Liver (tissue), 9 donors: ENCODE data around the gene TNP2. TPM values are rescaled to one million over a fixed set of nuclear protein-coding genes. Genes with fewer than 3 reads are reported as not detected.

Experiments
- DNase-seq: peaks from one replicate; pipeline ENCODE4 v3.0.0-alpha.2; 2017; ENCODE audit warnings: low spot score
- H3K27ac ChIP-seq, 2 donors: one replicate each; pipeline ENCODE4 v1.7.0; 2013; ENCODE audit warnings: inconsistent platforms in 2 of 2, low read length in 2 of 2, control low read depth in 1 of 2, low read depth in 1 of 2, mild to moderate bottlenecking in 1 of 2
- H3K27me3 ChIP-seq, 4 donors: one replicate each; pipeline versions ENCODE4 v1.6.1 to v1.7.0; 2013; ENCODE audit warnings: low read length in 3 of 4, inconsistent platforms in 1 of 4, mild to moderate bottlenecking in 1 of 4, moderate library complexity in 1 of 4; ENCODE audit not compliant: control insufficient read depth in 4 of 4, insufficient read depth in 4 of 4
- H3K36me3 ChIP-seq, 4 donors: one replicate each; pipeline versions ENCODE4 v1.6.1 to v1.7.0; 2013; ENCODE audit warnings: low read length in 3 of 4, mild to moderate bottlenecking in 3 of 4, low read depth in 1 of 4, moderate library complexity in 1 of 4; ENCODE audit not compliant: control insufficient read depth in 4 of 4, insufficient read depth in 3 of 4
- H3K4me1 ChIP-seq, 4 donors: one replicate each; pipeline versions ENCODE4 v1.6.1 to v1.7.0; 2013; ENCODE audit warnings: low read length in 3 of 4, mild to moderate bottlenecking in 3 of 4, moderate library complexity in 1 of 4; ENCODE audit not compliant: control insufficient read depth in 4 of 4, insufficient read depth in 4 of 4
- H3K4me3 ChIP-seq, 3 donors: one replicate each; pipeline versions ENCODE4 v1.6.1 to v1.7.0; 2013; ENCODE audit warnings: low read length in 3 of 3, control low read depth in 1 of 3, low read depth in 1 of 3, mild to moderate bottlenecking in 1 of 3
- H3K9ac ChIP-seq, 2 donors: one replicate each; pipeline ENCODE4 v1.7.0; 2013; ENCODE audit warnings: low read length in 2 of 2, mild to moderate bottlenecking in 2 of 2, moderate library complexity in 2 of 2, control low read depth in 1 of 2, low read depth in 1 of 2
- H3K9me3 ChIP-seq, 4 donors: one replicate each; pipeline versions ENCODE4 v1.6.1 to v1.7.0; 2013; ENCODE audit warnings: low read length in 3 of 4; ENCODE audit not compliant: control insufficient read depth in 4 of 4
- EGR1 ChIP-seq, 2 donors: IDR thresholded peaks; 2 replicates each; pipeline ENCODE4 v1.6.1; 2016 to 2018; ENCODE audit warnings: antibody characterized with exemption in 2 of 2, low read depth in 2 of 2
- FOXA1 ChIP-seq: IDR thresholded peaks from 2 replicates; pipeline ENCODE4 v1.6.1; 2016; ENCODE audit warnings: antibody characterized with exemption
- FOXA2 ChIP-seq: IDR thresholded peaks from 2 replicates; pipeline ENCODE4 v1.6.1; 2016; ENCODE audit warnings: antibody characterized with exemption
- GABPA ChIP-seq, 2 donors: IDR thresholded peaks in 1 of 2; conservative IDR thresholded peaks in 1 of 2; 2 replicates each; pipeline ENCODE4 v1.6.1; 2016; ENCODE audit warnings: antibody characterized with exemption in 2 of 2, mild to moderate bottlenecking in 1 of 2, moderate library complexity in 1 of 2
- HNF4A ChIP-seq, 2 donors: conservative IDR thresholded peaks; 2 replicates each; pipeline ENCODE4 v1.6.1; 2016; ENCODE audit warnings: antibody characterized with exemption in 2 of 2, mild to moderate bottlenecking in 2 of 2
- HNF4G ChIP-seq: IDR thresholded peaks from 2 replicates; pipeline ENCODE4 v1.6.1; 2016; ENCODE audit warnings: antibody characterized with exemption
- JUND ChIP-seq, 2 donors: IDR thresholded peaks; 2 replicates each; pipeline ENCODE4 v1.6.1; 2016; ENCODE audit warnings: antibody characterized with exemption in 2 of 2
- NR2F2 ChIP-seq: IDR thresholded peaks from 2 replicates; pipeline ENCODE4 v1.6.1; 2016; ENCODE audit warnings: antibody characterized with exemption
- RAD21 ChIP-seq, 2 donors: IDR thresholded peaks; 2 replicates each; pipeline ENCODE4 v1.6.1; 2016; ENCODE audit warnings: antibody characterized with exemption in 2 of 2, mild to moderate bottlenecking in 2 of 2
- RXRA ChIP-seq, 2 donors: IDR thresholded peaks; 2 replicates each; pipeline ENCODE4 v1.6.1; 2017 to 2018; ENCODE audit warnings: antibody characterized with exemption in 2 of 2, mild to moderate bottlenecking in 1 of 2
- SP1 ChIP-seq: IDR thresholded peaks from 2 replicates; pipeline ENCODE4 v1.6.1; 2018; ENCODE audit warnings: antibody characterized with exemption, mild to moderate bottlenecking
- YY1 ChIP-seq: IDR thresholded peaks from 2 replicates; pipeline ENCODE4 v1.6.1; 2016; ENCODE audit warnings: antibody characterized with exemption, mild to moderate bottlenecking
- WGBS: extraction: QIAGEN DNeasy Blood & Tissue Kit; methylation state at CpG from one replicate; pipeline ENCODE4 v1.1.7; 2013; 5-methylcytosine and 5-hydroxymethylcytosine counted together
- polyA plus RNA-seq, 2 donors: library from polyadenylated mRNA; stranded (reverse) in 1 of 2; unstranded in 1 of 2; fragments of 200-250 nt in 1 of 2; fragments of >200 nt in 1 of 2; fragmentation: Nextera tagmentation in 1 of 2; extraction: Ambion mirVana in 1 of 2; gene quantifications; one replicate each; pipeline versions ENCODE4 v1.2.1 to v1.2.3, GENCODE V29; 2013 to 2015
- total RNA-seq, 2 donors: library from RNA; depleted of rRNA; stranded (reverse); fragments of >200 nt; gene quantifications; one replicate each; pipeline ENCODE4 v1.2.3, GENCODE V29; 2014
- TF ChIP-seq, protein P1 (sequence below): IDR thresholded peaks from 2 replicates; pipeline ENCODE4 v1.6.1; 2016; ENCODE audit warnings: antibody characterized with exemption
- TF ChIP-seq, protein P2 (sequence below): IDR thresholded peaks from 2 replicates; pipeline ENCODE4 v1.6.1; 2016; ENCODE audit warnings: antibody characterized with exemption
- TF ChIP-seq, protein P3 (sequence below): IDR thresholded peaks from 2 replicates; pipeline ENCODE4 v1.6.1; 2016; ENCODE audit warnings: antibody characterized with exemption, mild to moderate bottlenecking
- TF ChIP-seq, protein P4 (sequence below): IDR thresholded peaks from 2 replicates; pipeline ENCODE4 v1.6.1; 2016; ENCODE audit warnings: antibody characterized with exemption
- donor health status: healthy.
- donor health status: healthy.
- donor health status: healthy.
- donor health status: healthy.
- donor health status: healthy.

TNP2 gene
- total and polyA plus RNA-seq, 4 donors = not detected

DNA sequence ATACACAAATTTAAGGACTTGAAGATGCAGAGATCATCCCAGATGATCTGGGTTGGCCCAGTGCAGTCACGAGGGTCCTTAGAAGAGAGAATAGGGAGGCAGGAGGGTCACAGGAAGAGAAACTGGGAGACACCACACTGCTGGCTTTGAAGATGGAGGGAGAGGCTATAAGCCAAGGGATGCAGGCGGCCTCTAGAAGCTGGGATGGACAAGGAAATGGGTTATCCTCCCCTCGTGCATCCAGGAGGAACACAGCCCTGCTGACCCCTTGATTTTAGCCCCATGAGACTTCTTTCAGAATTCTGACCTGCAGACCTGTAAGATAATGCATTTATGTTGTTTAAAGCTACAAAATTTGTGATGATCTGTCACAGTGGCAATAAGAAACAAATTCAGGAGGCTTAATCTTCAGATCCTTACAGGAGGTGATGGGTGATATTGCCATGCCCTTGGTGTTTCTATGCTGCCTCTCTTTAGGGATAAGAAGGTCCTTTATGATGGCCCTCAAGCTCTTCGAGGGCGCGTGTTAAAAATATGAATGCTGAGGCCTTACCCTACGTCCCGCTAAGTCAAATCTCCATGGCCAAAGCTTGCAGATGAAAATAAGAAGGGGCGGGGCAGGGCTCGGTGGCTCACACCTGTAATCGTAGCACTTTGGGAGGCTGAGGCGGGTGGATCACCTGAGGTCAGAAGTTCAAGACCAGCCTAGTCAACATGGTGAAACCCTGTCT lies 8.6 kb upstream of the TNP2 start:
- no peak overlapping the region for H3K4me3 ChIP-seq
- no peaks in the 10 kb centered on the region for H3K9me3 ChIP-seq
- no peak for TF ChIP-seq RXRA (IDR thresholded peaks at IDR 0.05)
- TF ChIP-seq, protein P1, sequence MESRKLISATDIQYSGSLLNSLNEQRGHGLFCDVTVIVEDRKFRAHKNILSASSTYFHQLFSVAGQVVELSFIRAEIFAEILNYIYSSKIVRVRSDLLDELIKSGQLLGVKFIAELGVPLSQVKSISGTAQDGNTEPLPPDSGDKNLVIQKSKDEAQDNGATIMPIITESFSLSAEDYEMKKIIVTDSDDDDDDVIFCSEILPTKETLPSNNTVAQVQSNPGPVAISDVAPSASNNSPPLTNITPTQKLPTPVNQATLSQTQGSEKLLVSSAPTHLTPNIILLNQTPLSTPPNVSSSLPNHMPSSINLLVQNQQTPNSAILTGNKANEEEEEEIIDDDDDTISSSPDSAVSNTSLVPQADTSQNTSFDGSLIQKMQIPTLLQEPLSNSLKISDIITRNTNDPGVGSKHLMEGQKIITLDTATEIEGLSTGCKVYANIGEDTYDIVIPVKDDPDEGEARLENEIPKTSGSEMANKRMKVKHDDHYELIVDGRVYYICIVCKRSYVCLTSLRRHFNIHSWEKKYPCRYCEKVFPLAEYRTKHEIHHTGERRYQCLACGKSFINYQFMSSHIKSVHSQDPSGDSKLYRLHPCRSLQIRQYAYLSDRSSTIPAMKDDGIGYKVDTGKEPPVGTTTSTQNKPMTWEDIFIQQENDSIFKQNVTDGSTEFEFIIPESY = no peak
- TF ChIP-seq EGR1 (IDR thresholded peaks at IDR 0.05; ENCODE audit: low read depth in 2 of 2) = no peak
- TF ChIP-seq FOXA1 = no peak
- TF ChIP-seq HNF4G = no peak
- no peak for TF ChIP-seq RAD21 (IDR thresholded peaks at IDR 0.05)
- no peak for TF ChIP-seq SP1
- TF ChIP-seq, protein P2, sequence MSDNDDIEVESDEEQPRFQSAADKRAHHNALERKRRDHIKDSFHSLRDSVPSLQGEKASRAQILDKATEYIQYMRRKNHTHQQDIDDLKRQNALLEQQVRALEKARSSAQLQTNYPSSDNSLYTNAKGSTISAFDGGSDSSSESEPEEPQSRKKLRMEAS = no peak
- TF ChIP-seq HNF4A (conservative IDR thresholded peaks at IDR 0.05) = no peak
- TF ChIP-seq NR2F2 = no peak
- TF ChIP-seq, protein P3, sequence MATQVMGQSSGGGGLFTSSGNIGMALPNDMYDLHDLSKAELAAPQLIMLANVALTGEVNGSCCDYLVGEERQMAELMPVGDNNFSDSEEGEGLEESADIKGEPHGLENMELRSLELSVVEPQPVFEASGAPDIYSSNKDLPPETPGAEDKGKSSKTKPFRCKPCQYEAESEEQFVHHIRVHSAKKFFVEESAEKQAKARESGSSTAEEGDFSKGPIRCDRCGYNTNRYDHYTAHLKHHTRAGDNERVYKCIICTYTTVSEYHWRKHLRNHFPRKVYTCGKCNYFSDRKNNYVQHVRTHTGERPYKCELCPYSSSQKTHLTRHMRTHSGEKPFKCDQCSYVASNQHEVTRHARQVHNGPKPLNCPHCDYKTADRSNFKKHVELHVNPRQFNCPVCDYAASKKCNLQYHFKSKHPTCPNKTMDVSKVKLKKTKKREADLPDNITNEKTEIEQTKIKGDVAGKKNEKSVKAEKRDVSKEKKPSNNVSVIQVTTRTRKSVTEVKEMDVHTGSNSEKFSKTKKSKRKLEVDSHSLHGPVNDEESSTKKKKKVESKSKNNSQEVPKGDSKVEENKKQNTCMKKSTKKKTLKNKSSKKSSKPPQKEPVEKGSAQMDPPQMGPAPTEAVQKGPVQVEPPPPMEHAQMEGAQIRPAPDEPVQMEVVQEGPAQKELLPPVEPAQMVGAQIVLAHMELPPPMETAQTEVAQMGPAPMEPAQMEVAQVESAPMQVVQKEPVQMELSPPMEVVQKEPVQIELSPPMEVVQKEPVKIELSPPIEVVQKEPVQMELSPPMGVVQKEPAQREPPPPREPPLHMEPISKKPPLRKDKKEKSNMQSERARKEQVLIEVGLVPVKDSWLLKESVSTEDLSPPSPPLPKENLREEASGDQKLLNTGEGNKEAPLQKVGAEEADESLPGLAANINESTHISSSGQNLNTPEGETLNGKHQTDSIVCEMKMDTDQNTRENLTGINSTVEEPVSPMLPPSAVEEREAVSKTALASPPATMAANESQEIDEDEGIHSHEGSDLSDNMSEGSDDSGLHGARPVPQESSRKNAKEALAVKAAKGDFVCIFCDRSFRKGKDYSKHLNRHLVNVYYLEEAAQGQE = no peak
- no peak overlapping the region for H3K27ac ChIP-seq
- H3K27me3 ChIP-seq = no peaks in the 10 kb centered on the region
- no peak overlapping the region for H3K9ac ChIP-seq
- 92% methylated on average over 12 of the region's 12 CpGs for WGBS
- DNase-seq = no peak
- H3K36me3 ChIP-seq = no peaks in the 10 kb centered on the region
- peaks cover 2 to 12% (median 10%) of the 10 kb centered on the region in 4 donors for H3K4me1 ChIP-seq

DNA sequence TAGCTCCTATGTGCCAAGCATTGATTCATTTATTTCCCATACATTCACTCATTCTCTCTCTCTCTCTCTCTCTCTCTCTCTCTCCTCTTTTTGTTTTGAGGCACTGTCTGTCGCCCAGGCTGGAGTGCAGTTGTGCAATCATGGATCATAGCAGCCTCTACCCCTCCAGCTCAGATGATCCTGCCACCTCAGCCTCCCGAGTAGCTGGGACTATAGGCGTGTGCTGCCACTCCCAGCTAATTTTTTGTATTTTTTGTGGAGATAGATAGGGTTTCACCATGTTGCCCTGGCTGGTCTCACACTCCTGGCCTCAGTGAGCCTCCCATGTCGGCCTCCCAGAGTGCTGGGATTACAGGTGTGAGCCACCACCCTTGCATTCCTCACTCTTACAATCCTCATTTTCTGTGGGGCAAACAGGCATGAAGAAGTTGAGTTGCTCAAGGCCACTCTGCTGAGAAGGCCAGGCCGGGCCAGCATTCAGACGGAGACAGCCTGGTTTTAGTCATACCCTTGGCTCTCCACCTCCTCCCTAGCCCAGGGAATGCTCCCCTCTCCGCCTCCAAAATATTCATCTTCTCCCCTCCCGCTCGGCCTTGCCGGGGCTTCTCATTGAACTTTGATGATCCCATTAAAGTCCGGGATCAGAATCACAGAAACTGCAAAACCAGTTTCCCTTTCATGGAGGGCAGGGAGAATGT lies 7.9 kb upstream of the TNP2 start:
- 89% methylated on average over 11 of the region's 11 CpGs for WGBS
- no peak for DNase-seq
- TF ChIP-seq EGR1 (IDR thresholded peaks at IDR 0.05; ENCODE audit: low read depth in 2 of 2) = no peak
- no peak for TF ChIP-seq FOXA1
- TF ChIP-seq SP1 = no peak
- TF ChIP-seq, protein P1 = no peak
- no peak for TF ChIP-seq RXRA (IDR thresholded peaks at IDR 0.05)
- TF ChIP-seq NR2F2 = no peak
- TF ChIP-seq FOXA2 = no peak
- TF ChIP-seq YY1 = no peak
- TF ChIP-seq HNF4G = no peak
- no peak for TF ChIP-seq GABPA (IDR thresholded peaks at IDR 0.05 in 1 of 2, conservative IDR thresholded peaks at IDR 0.05 in 1 of 2)
- no peak for TF ChIP-seq HNF4A (conservative IDR thresholded peaks at IDR 0.05)
- TF ChIP-seq, protein P4, sequence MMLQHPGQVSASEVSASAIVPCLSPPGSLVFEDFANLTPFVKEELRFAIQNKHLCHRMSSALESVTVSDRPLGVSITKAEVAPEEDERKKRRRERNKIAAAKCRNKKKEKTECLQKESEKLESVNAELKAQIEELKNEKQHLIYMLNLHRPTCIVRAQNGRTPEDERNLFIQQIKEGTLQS = no peak
- no peak for TF ChIP-seq RAD21 (IDR thresholded peaks at IDR 0.05)
- no peak for TF ChIP-seq JUND (IDR thresholded peaks at IDR 0.05)
- TF ChIP-seq, protein P3 = no peak
- TF ChIP-seq, protein P2 = no peak

More for the DNA sequence above, 7.9 kb upstream of the TNP2 start:
- Histone ChIP-seq H3K4me3 (no peak overlapping the region), H3K4me1 (peaks cover 2 to 12% (median 10%) of the 10 kb centered on the region in 4 donors), H3K36me3 (no peaks in the 10 kb centered on the region), H3K9me3 (no peaks in the 10 kb centered on the region), H3K27ac (no peak overlapping the region), H3K9ac (no peak overlapping the region), H3K27me3 (no peaks in the 10 kb centered on the region)
